HG03097 (cell line): ENCODE data around the gene AKNAD1.

Experiments used
- ATAC-seq: cut with Tn5 transposase; IDR thresholded peaks from one replicate; pipeline ENCODE4 v1.9.1; 2021; ENCODE audit not compliant: unreplicated experiment, low FRiP score

Gene AKNAD1

GRCh38 chr1:108832929-108833328, 24.0 kb downstream of the AKNAD1 start:
- no peak for ATAC-seq

- ATAC-seq: no peak
These were observed 25.7 kb downstream of the AKNAD1 start for GRCh38 chr1:108831225-108831624.

GRCh38 chr1:108830119-108831008, 26.5 kb downstream of the AKNAD1 start:
- ATAC-seq: no peak

GRCh38 chr1:108829498-108829916, 27.4 kb downstream of the AKNAD1 start:
- no peak for ATAC-seq

- no peak for ATAC-seq
These were observed 28.6 kb downstream of the AKNAD1 start for GRCh38 chr1:108828074-108828961.

GRCh38 chr1:108826081-108826635, 30.7 kb downstream of the AKNAD1 start:
- no peak for ATAC-seq

GRCh38 chr1:108824051-108824450, 32.8 kb downstream of the AKNAD1 start:
- ATAC-seq: no peak

GRCh38 chr1:108823632-108824031, 33.3 kb downstream of the AKNAD1 start:
- no peak for ATAC-seq

- ATAC-seq: no peak
These were observed 37.0 kb downstream of the AKNAD1 start for GRCh38 chr1:108819878-108820277.

- no peak for ATAC-seq
These were observed 39.1 kb downstream of the AKNAD1 start for GRCh38 chr1:108817811-108818210.

- no peak for ATAC-seq
These were observed 39.9 kb downstream of the AKNAD1 start for GRCh38 chr1:108817016-108817415.

- ATAC-seq: no peak
These were observed 40.6 kb downstream of the AKNAD1 start for GRCh38 chr1:108816049-108816893.

- no peak for ATAC-seq
These were observed 41.3 kb downstream of the AKNAD1 start for GRCh38 chr1:108815566-108815965.

GRCh38 chr1:108814343-108815125, 42.4 kb downstream of the AKNAD1 start:
- ATAC-seq: no peak

GRCh38 chr1:108813326-108813725, 43.6 kb downstream of the AKNAD1 start:
- no peak for ATAC-seq

- no peak for ATAC-seq
These were observed 45.3 kb downstream of the AKNAD1 start for GRCh38 chr1:108811611-108812010.

- no peak for ATAC-seq
These were observed 48.5 kb downstream of the AKNAD1 start for GRCh38 chr1:108808438-108808837.

GRCh38 chr1:108803548-108803947, 53.3 kb downstream of the AKNAD1 start:
- no peak for ATAC-seq

- ATAC-seq: no peak
These were observed 55.8 kb downstream of the AKNAD1 start for GRCh38 chr1:108801101-108801500.
